GM12878 (cell line): ENCODE results near the gene DDX27. TPM values are rescaled to one million over a fixed set of nuclear protein-coding genes. Genes with fewer than 3 reads are reported as not detected.

Source experiments
- ATAC-seq: fragments of 200-7000 bp; cut with Tn5 transposase; 3 replicates; pipeline ENCODE4 v1.9.1; 2020; ENCODE audit warnings: mild to moderate bottlenecking, moderate library complexity
- BruUV-seq: library from RNA; stranded (reverse); fragments of 400-500 nt; replicated peaks from 2 replicates; lab custom pipeline; 2021; lab: Mats Ljungman, UMichigan
- CTCF ChIA-PET: fragments of 300-600 bp; sonication (Branson Sonifier 250); formaldehyde crosslinking; extraction: SDS; loops from one replicate; lab custom pipeline; 2021; ENCODE audit warnings: inconsistent platforms; lab: Yijun Ruan, JAX
- POLR2A ChIA-PET: fragments of 350-600 bp; formaldehyde crosslinking; extraction: SDS; loops from one replicate; lab custom pipeline; 2021; ENCODE audit warnings: inconsistent platforms; lab: Charles Lee
- RAD21 ChIA-PET: fragments of 300-600 bp; sonication (Branson Sonifier 250); formaldehyde crosslinking; loops from one replicate; lab custom pipeline; 2023; ENCODE audit warnings: antibody characterized with exemption; ENCODE audit not compliant: unreplicated experiment; lab: Charles Lee
- SMC1A ChIA-PET: fragments of 300-600 bp; sonication (Branson Sonifier 250); formaldehyde crosslinking; loops from one replicate; lab custom pipeline; 2023; ENCODE audit not compliant: unreplicated experiment, uncharacterized antibody; lab: Charles Lee
- DNase-seq: peaks from one replicate; pipeline ENCODE4 v3.0.0-alpha.2; 2011; ENCODE audit warnings: low read depth, low spot score
- FAIRE-seq: peaks from 3 replicates; lab custom pipeline; 2011; peaks lifted over from hg19 to GRCh38; lab: Jason Lieb, UNC
- H2AFZ ChIP-seq: 2 replicates; pipeline ENCODE4 v1.6.0; 2011; ENCODE audit warnings: low read depth, low read length, control low read depth; ENCODE audit not compliant: control insufficient read depth
- H3K27ac ChIP-seq: 2 replicates; pipeline ENCODE4 v1.5.1; 2011; ENCODE audit warnings: control low read depth; ENCODE audit not compliant: control insufficient read depth, insufficient read depth
- H3K27me3 ChIP-seq, 2 experiments: replicated peaks in 1 of 2; 2 replicates each; pipeline versions ENCODE4 v1.6.0 to v1.6.1; 2011; ENCODE audit warnings: low read length in 1 of 2; ENCODE audit not compliant: control insufficient read depth in 2 of 2, insufficient read depth in 2 of 2
- H3K36me3 ChIP-seq, 2 experiments: 2 replicates each; pipeline ENCODE4 v1.5.1; 2011; ENCODE audit warnings: low read length in 1 of 2; ENCODE audit not compliant: control insufficient read depth in 2 of 2, insufficient read depth in 2 of 2
- H3K4me1 ChIP-seq: 2 replicates; pipeline ENCODE4 v1.6.1; 2011; ENCODE audit warnings: mild to moderate bottlenecking, low read length, moderate library complexity, mixed read lengths; ENCODE audit not compliant: control insufficient read depth, insufficient read depth
- H3K4me2 ChIP-seq: 2 replicates; pipeline ENCODE4 v1.6.0; 2011; ENCODE audit warnings: control low read depth; ENCODE audit not compliant: control insufficient read depth, insufficient read depth
- H3K4me3 ChIP-seq: fragments of 200-600 bp; sonication (generic); 2 replicates; pipeline ENCODE4 v1.5.1; 2016
- H3K79me2 ChIP-seq: 2 replicates; pipeline ENCODE4 v1.6.0; 2011; ENCODE audit warnings: low read length; ENCODE audit not compliant: control insufficient read depth, insufficient read depth
- H3K9ac ChIP-seq: 2 replicates; pipeline ENCODE4 v1.8.0; 2011; ENCODE audit warnings: low read length, control low read depth, mixed read lengths; ENCODE audit not compliant: control insufficient read depth, insufficient read depth
- H3K9me3 ChIP-seq: replicated peaks from 3 replicates; pipeline ENCODE4 v1.5.1; 2011; ENCODE audit warnings: mild to moderate bottlenecking, low read length; ENCODE audit not compliant: control insufficient read depth, insufficient read depth
- H4K20me1 ChIP-seq: 2 replicates; pipeline ENCODE4 v1.6.0; 2011; ENCODE audit not compliant: control insufficient read depth, insufficient read depth
- CHD1 ChIP-seq: IDR thresholded peaks from 2 replicates; pipeline ENCODE4 v1.6.1; 2012; ENCODE audit warnings: low read depth, low read length, improper control_type of control experiment
- EP300 ChIP-seq, 2 experiments: fragments of 150-350 bp in 1 of 2; IDR thresholded peaks; 2 replicates each; pipeline ENCODE4 v1.6.1; 2011 to 2012; ENCODE audit warnings: low read depth in 2 of 2, low read length in 2 of 2, borderline replicate concordance in 1 of 2, improper control_type of control experiment in 1 of 2, inconsistent platforms in 1 of 2; ENCODE audit not compliant: control insufficient read depth in 1 of 2
- MYB ChIP-seq: fragments of 150-350 bp; IDR thresholded peaks from 2 replicates; pipeline ENCODE4 v1.6.1; 2014; ENCODE audit warnings: mild to moderate bottlenecking, low read depth, low read length, borderline replicate concordance
- NR2C2 ChIP-seq: IDR thresholded peaks from 2 replicates; pipeline ENCODE4 v1.6.1; 2011; ENCODE audit warnings: borderline replicate concordance, low read depth; ENCODE audit not compliant: control insufficient read depth, insufficient read length
- PAX8 ChIP-seq: fragments of 450-650 bp; IDR thresholded peaks from 2 replicates; pipeline ENCODE4 v1.6.1; 2017; ENCODE audit warnings: mild to moderate bottlenecking, moderate library complexity
- POLR2AphosphoS5 ChIP-seq: IDR thresholded peaks from 2 replicates; pipeline ENCODE4 v1.6.1; 2011; ENCODE audit warnings: mild to moderate bottlenecking, low read length, inconsistent platforms
- RCOR1 ChIP-seq: conservative IDR thresholded peaks from 2 replicates; pipeline ENCODE4 v1.6.1; 2012; ENCODE audit warnings: low read depth, low read length, improper control_type of control experiment
- TCF12 ChIP-seq: IDR thresholded peaks from 2 replicates; pipeline ENCODE4 v1.6.1; 2011; ENCODE audit warnings: low read depth, mild to moderate bottlenecking, low read length
- ZBTB33 ChIP-seq: fragments of 450-650 bp; IDR thresholded peaks from 2 replicates; pipeline ENCODE4 v1.6.1; 2017; ENCODE audit warnings: mild to moderate bottlenecking
- WGBS: methylation state at CpG from one replicate; pipeline ENCODE4 v1.1.6; 2016; ENCODE audit warnings: low lambda C conversion rate; ENCODE audit not compliant: insufficient replicate concordance, insufficient coverage; ENCODE audit errors: missing lambda C conversion rate; 5-methylcytosine and 5-hydroxymethylcytosine counted together
- in situ Hi-C: fragments of 300-500 bp; cut with MboI; formaldehyde crosslinking; loops from 9 replicates; pipeline ENCODE4 v1.14.3; 2018; ENCODE audit warnings: mixed read lengths
- intact Hi-C: fragments of 100-400 bp; cut with micrococcal nuclease; formaldehyde crosslinking; loops from one replicate; pipeline ENCODE4 v1.14.2; 2022; ENCODE audit not compliant: unreplicated experiment
- polyA plus RNA-seq, 11 experiments: library from polyadenylated mRNA; depleted of rRNA in 4 of 11; unstranded in 6 of 11; stranded (reverse) in 5 of 11; fragments of >200 nt; fragmentation: Nextera tagmentation in 4 of 11; fragmentation: Illumina TruSeq in 1 of 11; extraction: Ambion mirVana in 4 of 11; extraction: Trizol in 1 of 11; gene quantifications; 1 replicate in 1 of 11; 2 replicates in 10 of 11; pipeline versions ENCODE4 v1.2.1 to v1.2.3, GENCODE V29; 2011 to 2016; ENCODE audit warnings: inconsistent platforms in 2 of 11, missing spikeins in 2 of 11, low read depth in 1 of 11
- total RNA-seq, 4 experiments: library from RNA; depleted of rRNA in 3 of 4; stranded (reverse); fragments of >200 nt in 3 of 4; fragmentation: Illumina TruSeq in 1 of 4; extraction: Trizol in 1 of 4; gene quantifications; 2 replicates each; pipeline versions ENCODE4 v1.2.1 to v1.2.3, GENCODE V29; 2013 to 2021
- TF ChIP-seq, protein P1 (sequence below): fragments of 150-350 bp; IDR thresholded peaks from 2 replicates; pipeline ENCODE4 v1.6.1; 2016; ENCODE audit warnings: low read depth, low read length
- TF ChIP-seq, protein P2 (sequence below): fragments of 450-650 bp; IDR thresholded peaks from 2 replicates; pipeline ENCODE4 v1.6.1; 2018; ENCODE audit warnings: borderline replicate concordance, mild to moderate bottlenecking; ENCODE audit not compliant: partially characterized antibody
- TF ChIP-seq, protein P3 (sequence below): IDR thresholded peaks from 2 replicates; pipeline ENCODE4 v1.6.1; 2012; ENCODE audit warnings: low read depth, low read length, improper control_type of control experiment

DDX27 gene
- total and polyA plus RNA-seq, 10 of the 15 experiments (the other 5 are each of a cell fraction or from before 2014, with no cell fraction given), result 19.8 to 78.8 (median 54.9) TPM

- peak overlapping the region; percentile 73 for H3K4me3 ChIP-seq
- no TSS peak for BruUV-seq
- peak overlapping the region; percentile 98 for H3K9ac ChIP-seq
- in situ Hi-C loops (no loop called here), intact Hi-C loops (loop anchor here (5.0 to 10.0 kb wide), 2 partner anchors 95 to 538 kb away; partner anchors contain the start of gene SLC9A8)
- H3K27ac ChIP-seq, result peak overlapping the region; percentile 92
- H3K9me3 ChIP-seq, result peaks cover 11% of the 10 kb centered on the region
- ChIA-PET RAD21 (interaction anchor here (0.7 to 3.0 kb wide), 6 partner anchors 10 to 97 kb away, joined by 3 to 17 read pairs (median 4); partner anchors contain the start of gene DDX27), SMC1A (interaction anchor here (0.7 to 2.5 kb wide), 9 partner anchors 8 to 144 kb away, joined by 3 to 12 read pairs (median 4); no protein-coding TSS in a partner anchor), CTCF (interaction anchor here (0.8 to 1.1 kb wide), 3 partner anchors 10 to 60 kb away, joined by 3 to 7 read pairs (median 4); no protein-coding TSS in a partner anchor), POLR2A (interaction anchor here (0.6 to 2.1 kb wide), 8 partner anchors 9 to 612 kb away, joined by 3 to 15 read pairs (median 4); partner anchors contain the start of gene DDX27)
- under 1% methylated on average over 25 of the region's 31 CpGs for WGBS
- H3K27me3 ChIP-seq, result no peaks in the 10 kb centered on the region
- ATAC-seq, result peak; percentile 4
- H2AFZ ChIP-seq, result no peak overlapping the region
- peak overlapping the region; percentile 87 for H3K4me2 ChIP-seq
- FAIRE-seq, result no peak
- H3K4me1 ChIP-seq, result peaks cover 10% of the 10 kb centered on the region; the same call in 1 of the 2 replicates
- no peaks in the 10 kb centered on the region for H4K20me1 ChIP-seq
- peaks cover 82% of the 10 kb centered on the region for H3K79me2 ChIP-seq
- no peak for DNase-seq
- H3K36me3 ChIP-seq, result peaks cover 9 to 36% of the 10 kb centered on the region in 2 experiments
- TF ChIP-seq NR2C2, result no peak
- TF ChIP-seq POLR2AphosphoS5, result no peak; the same call in 1 of the 2 replicates
- TF ChIP-seq, protein P1, sequence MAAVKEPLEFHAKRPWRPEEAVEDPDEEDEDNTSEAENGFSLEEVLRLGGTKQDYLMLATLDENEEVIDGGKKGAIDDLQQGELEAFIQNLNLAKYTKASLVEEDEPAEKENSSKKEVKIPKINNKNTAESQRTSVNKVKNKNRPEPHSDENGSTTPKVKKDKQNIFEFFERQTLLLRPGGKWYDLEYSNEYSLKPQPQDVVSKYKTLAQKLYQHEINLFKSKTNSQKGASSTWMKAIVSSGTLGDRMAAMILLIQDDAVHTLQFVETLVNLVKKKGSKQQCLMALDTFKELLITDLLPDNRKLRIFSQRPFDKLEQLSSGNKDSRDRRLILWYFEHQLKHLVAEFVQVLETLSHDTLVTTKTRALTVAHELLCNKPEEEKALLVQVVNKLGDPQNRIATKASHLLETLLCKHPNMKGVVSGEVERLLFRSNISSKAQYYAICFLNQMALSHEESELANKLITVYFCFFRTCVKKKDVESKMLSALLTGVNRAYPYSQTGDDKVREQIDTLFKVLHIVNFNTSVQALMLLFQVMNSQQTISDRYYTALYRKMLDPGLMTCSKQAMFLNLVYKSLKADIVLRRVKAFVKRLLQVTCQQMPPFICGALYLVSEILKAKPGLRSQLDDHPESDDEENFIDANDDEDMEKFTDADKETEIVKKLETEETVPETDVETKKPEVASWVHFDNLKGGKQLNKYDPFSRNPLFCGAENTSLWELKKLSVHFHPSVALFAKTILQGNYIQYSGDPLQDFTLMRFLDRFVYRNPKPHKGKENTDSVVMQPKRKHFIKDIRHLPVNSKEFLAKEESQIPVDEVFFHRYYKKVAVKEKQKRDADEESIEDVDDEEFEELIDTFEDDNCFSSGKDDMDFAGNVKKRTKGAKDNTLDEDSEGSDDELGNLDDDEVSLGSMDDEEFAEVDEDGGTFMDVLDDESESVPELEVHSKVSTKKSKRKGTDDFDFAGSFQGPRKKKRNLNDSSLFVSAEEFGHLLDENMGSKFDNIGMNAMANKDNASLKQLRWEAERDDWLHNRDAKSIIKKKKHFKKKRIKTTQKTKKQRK, result no peak
- no peak for TF ChIP-seq MYB
- TF ChIP-seq TCF12, result 0 out of 2 replicates have a peak, but pooled peaks have one; percentile 32
- TF ChIP-seq RCOR1, result no peak
- TF ChIP-seq, protein P2, sequence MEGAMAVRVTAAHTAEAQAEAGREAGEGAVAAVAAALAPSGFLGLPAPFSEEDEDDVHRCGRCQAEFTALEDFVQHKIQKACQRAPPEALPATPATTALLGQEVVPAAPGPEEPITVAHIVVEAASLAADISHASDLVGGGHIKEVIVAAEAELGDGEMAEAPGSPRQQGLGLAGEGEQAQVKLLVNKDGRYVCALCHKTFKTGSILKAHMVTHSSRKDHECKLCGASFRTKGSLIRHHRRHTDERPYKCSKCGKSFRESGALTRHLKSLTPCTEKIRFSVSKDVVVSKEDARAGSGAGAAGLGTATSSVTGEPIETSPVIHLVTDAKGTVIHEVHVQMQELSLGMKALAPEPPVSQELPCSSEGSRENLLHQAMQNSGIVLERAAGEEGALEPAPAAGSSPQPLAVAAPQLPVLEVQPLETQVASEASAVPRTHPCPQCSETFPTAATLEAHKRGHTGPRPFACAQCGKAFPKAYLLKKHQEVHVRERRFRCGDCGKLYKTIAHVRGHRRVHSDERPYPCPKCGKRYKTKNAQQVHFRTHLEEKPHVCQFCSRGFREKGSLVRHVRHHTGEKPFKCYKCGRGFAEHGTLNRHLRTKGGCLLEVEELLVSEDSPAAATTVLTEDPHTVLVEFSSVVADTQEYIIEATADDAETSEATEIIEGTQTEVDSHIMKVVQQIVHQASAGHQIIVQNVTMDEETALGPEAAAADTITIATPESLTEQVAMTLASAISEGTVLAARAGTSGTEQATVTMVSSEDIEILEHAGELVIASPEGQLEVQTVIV, result no peak
- TF ChIP-seq EP300 (IDR thresholded peaks at IDR 0.05; ENCODE audit: borderline replicate concordance in 1 of 2, control insufficient read depth in 1 of 2, low read depth in 2 of 2, low read length in 2 of 2), result no peak
- TF ChIP-seq CHD1, result no peak
- no peak for TF ChIP-seq PAX8
- TF ChIP-seq, protein P3, sequence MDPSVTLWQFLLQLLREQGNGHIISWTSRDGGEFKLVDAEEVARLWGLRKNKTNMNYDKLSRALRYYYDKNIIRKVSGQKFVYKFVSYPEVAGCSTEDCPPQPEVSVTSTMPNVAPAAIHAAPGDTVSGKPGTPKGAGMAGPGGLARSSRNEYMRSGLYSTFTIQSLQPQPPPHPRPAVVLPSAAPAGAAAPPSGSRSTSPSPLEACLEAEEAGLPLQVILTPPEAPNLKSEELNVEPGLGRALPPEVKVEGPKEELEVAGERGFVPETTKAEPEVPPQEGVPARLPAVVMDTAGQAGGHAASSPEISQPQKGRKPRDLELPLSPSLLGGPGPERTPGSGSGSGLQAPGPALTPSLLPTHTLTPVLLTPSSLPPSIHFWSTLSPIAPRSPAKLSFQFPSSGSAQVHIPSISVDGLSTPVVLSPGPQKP, result no peak
- TF ChIP-seq ZBTB33, result no peak
Measured at GRCh38 chr20:49276961-49277785, 58.0 kb downstream of the DDX27 start.
